ENCODE data around the gene NFIA. TPM values are rescaled to one million over a fixed set of nuclear protein-coding genes. Genes with fewer than 3 reads are reported as not detected.

The NFIA gene
- total RNA-seq, 2 experiments from 2014 or later = 4.2 to 5.7 TPM

GRCh38 chr1:61237659-61238358 lies 155.4 kb downstream of the NFIA start:
- DNase-seq (no peak), ATAC-seq (ENCODE audit: low read depth) (no peak)
- peaks cover 2% of the 10 kb centered on the region for H3K9me3 Mint-ChIP-seq
- no peak overlapping the region for H3K4me3 Mint-ChIP-seq
- no peaks in the 10 kb centered on the region for H3K36me3 Mint-ChIP-seq
- H3K27ac Mint-ChIP-seq = no peak overlapping the region
- peaks cover 2% of the 10 kb centered on the region for H3K4me1 Mint-ChIP-seq
- POLR2A ChIA-PET = no interaction called here
- H3K27me3 Mint-ChIP-seq = peaks cover 2% of the 10 kb centered on the region

GRCh38 chr1:61238359-61238665 lies 156.0 kb downstream of the NFIA start:
- Mint-ChIP-seq H3K9me3 (peaks cover 2% of the 10 kb centered on the region), H3K27ac (no peak overlapping the region), H3K36me3 (no peaks in the 10 kb centered on the region), H3K4me3 (no peak overlapping the region), H3K27me3 (peaks cover 2% of the 10 kb centered on the region), H3K4me1 (peaks cover 2% of the 10 kb centered on the region)
- POLR2A ChIA-PET = no interaction called here
- no peak for DNase-seq
- no peak for ATAC-seq (ENCODE audit: low read depth)

DNA sequence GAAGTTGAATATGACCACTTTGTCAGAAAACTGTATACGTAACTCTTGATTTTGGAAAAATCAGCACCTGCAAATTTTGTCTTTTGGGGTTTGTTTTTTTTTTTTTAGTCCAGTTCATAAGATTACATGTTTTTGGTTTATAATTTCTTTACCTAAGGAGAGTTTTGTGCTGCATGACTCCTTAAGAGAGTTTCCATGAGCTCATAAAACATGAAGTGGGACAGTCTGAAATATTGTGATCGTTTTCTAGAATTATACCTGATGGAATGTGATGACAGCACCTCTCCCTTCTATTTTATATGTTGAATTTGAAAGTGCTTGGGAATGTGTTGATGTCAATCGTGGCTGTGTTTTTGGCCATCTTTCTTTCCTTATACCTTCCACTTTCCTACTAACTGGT lies 158.5 kb downstream of the NFIA start:
- no peaks in the 10 kb centered on the region for H3K27me3 Mint-ChIP-seq
- no peaks in the 10 kb centered on the region for H3K36me3 Mint-ChIP-seq
- no peak overlapping the region for H3K27ac Mint-ChIP-seq
- POLR2A ChIA-PET = no interaction called here
- ATAC-seq (ENCODE audit: low read depth) (no peak), DNase-seq (no peak)
- H3K9me3 Mint-ChIP-seq = no peaks in the 10 kb centered on the region
- H3K4me3 Mint-ChIP-seq = no peak overlapping the region
- H3K4me1 Mint-ChIP-seq = peaks cover 1% of the 10 kb centered on the region

DNA sequence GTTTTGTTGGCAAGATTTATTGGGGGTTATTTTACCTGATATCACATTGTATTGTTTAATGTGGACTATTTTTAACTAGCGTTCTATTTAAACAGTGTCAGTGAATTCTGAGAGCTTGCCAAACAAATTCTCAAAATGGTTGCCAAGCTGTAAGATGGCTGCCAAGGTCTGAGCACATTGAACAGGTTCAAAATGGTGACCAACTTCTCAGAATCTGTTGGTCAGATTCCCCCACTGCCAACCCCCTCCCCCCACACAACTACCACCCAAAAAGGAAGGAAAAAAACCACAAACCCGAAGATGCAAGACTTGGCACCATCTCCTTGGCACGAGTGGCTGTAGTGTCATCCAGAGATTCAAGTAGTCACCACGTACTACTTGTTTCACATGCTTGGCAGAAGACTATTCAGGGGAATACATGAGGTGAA lies 159.1 kb downstream of the NFIA start:
- Mint-ChIP-seq H3K27ac (no peak overlapping the region), H3K9me3 (no peaks in the 10 kb centered on the region), H3K27me3 (no peaks in the 10 kb centered on the region), H3K4me3 (no peak overlapping the region), H3K4me1 (peaks cover 1% of the 10 kb centered on the region), H3K36me3 (no peaks in the 10 kb centered on the region)
- ATAC-seq (ENCODE audit: low read depth) (no peak), DNase-seq (no peak)
- POLR2A ChIA-PET = no interaction called here

- Mint-ChIP-seq H3K36me3 (no peaks in the 10 kb centered on the region), H3K9me3 (no peaks in the 10 kb centered on the region), H3K4me3 (no peak overlapping the region), H3K27me3 (no peaks in the 10 kb centered on the region), H3K4me1 (peaks cover 1% of the 10 kb centered on the region), H3K27ac (no peak overlapping the region)
- no peak for ATAC-seq (ENCODE audit: low read depth)
- POLR2A ChIA-PET = no interaction called here
- no peak for DNase-seq
Measured at GRCh38 chr1:61241973-61242381, 159.6 kb downstream of the NFIA start.

DNA sequence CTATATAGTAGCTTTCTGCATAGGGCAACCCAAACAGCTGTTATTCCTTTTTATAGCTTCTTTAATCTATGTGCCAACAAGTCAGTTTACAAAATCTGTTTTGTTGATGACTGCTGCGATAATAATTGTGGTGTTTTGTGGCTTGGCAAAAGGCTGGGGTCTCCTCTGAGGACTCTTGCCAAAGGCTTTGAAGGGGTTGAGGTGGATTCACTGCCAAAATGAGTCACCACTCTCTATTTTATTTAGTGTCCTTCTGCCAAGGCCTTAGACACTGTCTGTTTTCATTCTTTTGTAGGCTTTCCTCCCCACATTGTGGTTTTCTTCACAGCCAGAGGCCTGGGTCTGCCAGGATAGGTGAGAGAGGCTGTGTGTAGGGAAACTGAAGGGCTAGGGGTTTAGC lies 161.8 kb downstream of the NFIA start:
- H3K4me1 Mint-ChIP-seq = peaks cover 1% of the 10 kb centered on the region
- DNase-seq = no peak
- H3K27me3 Mint-ChIP-seq = no peaks in the 10 kb centered on the region
- ATAC-seq (ENCODE audit: low read depth) = no peak
- H3K4me3 Mint-ChIP-seq = no peak overlapping the region
- POLR2A ChIA-PET = no interaction called here
- no peaks in the 10 kb centered on the region for H3K36me3 Mint-ChIP-seq
- no peaks in the 10 kb centered on the region for H3K9me3 Mint-ChIP-seq
- H3K27ac Mint-ChIP-seq = no peak overlapping the region

DNA sequence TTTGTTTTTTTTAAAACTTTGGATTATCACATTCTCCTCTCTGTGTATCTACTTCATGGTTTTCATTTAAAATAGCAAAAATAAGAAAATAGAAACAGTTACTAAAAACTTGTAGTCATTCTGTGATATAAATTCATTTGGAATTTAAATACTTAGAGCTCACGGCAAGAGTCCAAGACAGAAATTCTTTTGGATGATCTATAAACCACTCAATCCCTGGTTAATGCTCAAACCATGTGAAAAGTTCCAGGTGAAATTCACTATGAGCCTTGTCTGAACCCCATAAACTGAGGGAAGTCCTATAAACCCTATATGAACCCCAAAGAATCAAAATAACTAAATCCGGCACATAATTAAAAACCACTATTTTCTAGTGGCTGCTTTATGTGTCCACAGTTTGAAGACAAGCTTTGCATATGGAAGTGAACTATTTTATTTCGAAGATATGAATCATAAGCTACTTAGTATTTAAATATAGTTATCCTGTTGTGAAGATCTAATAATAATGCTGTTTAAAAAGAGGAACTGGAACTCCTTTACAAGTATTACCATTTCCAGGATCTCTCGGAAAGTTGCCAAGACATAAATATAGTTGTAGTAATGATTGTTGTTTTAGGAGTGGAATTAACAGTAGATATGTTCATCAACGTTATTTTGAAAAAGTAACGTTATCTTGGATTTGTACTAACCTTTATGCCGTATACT lies 163.5 kb downstream of the NFIA start:
- H3K27ac Mint-ChIP-seq = no peak overlapping the region
- peaks cover 1% of the 10 kb centered on the region for H3K4me1 Mint-ChIP-seq
- H3K4me3 Mint-ChIP-seq = no peak overlapping the region
- ATAC-seq (ENCODE audit: low read depth) (no peak), DNase-seq (no peak)
- H3K36me3 Mint-ChIP-seq = no peaks in the 10 kb centered on the region
- no peaks in the 10 kb centered on the region for H3K9me3 Mint-ChIP-seq
- POLR2A ChIA-PET = no interaction called here
- H3K27me3 Mint-ChIP-seq = peaks cover 3% of the 10 kb centered on the region

- Mint-ChIP-seq H3K4me1 (peaks cover 1% of the 10 kb centered on the region), H3K9me3 (no peaks in the 10 kb centered on the region), H3K27ac (no peak overlapping the region), H3K27me3 (peaks cover 3% of the 10 kb centered on the region), H3K4me3 (no peak overlapping the region), H3K36me3 (no peaks in the 10 kb centered on the region)
- POLR2A ChIA-PET = no interaction called here
- ATAC-seq (ENCODE audit: low read depth) (no peak), DNase-seq (no peak)
Measured at GRCh38 chr1:61247051-61247825, 164.9 kb downstream of the NFIA start.

- POLR2A ChIA-PET = no interaction called here
- H3K4me1 Mint-ChIP-seq = peaks cover 1% of the 10 kb centered on the region
- no peak overlapping the region for H3K4me3 Mint-ChIP-seq
- no peaks in the 10 kb centered on the region for H3K9me3 Mint-ChIP-seq
- H3K36me3 Mint-ChIP-seq = no peaks in the 10 kb centered on the region
- no peak for ATAC-seq (ENCODE audit: low read depth)
- no peak overlapping the region for H3K27ac Mint-ChIP-seq
- DNase-seq = no peak
- H3K27me3 Mint-ChIP-seq = peaks cover 3% of the 10 kb centered on the region
Measured at GRCh38 chr1:61247881-61248752, 165.8 kb downstream of the NFIA start.

DNA sequence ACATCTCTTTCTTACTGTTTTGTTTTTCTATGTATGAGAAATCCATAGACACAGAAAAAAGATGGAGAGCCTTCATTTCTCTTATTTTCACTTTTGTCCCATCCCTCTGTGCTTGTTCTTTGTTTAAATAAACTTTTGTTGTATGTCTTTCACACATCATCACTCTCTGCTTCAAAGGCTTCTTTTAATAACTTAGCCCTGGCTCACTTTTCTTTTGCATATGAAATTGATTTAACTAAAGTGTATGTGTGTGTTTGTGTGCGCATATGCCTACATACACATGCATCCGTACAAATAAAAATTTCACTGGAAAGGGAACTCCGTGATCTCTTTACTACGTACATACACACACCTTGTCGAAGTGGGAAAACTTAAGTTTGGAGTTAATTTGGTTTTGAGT lies 168.6 kb downstream of the NFIA start:
- H3K4me1 Mint-ChIP-seq = peaks cover 12% of the 10 kb centered on the region
- POLR2A ChIA-PET = no interaction called here
- peaks cover 3% of the 10 kb centered on the region for H3K27me3 Mint-ChIP-seq
- no peak overlapping the region for H3K4me3 Mint-ChIP-seq
- H3K27ac Mint-ChIP-seq = no peak overlapping the region
- no peak for ATAC-seq (ENCODE audit: low read depth)
- H3K9me3 Mint-ChIP-seq = no peaks in the 10 kb centered on the region
- DNase-seq = no peak
- H3K36me3 Mint-ChIP-seq = no peaks in the 10 kb centered on the region

GRCh38 chr1:61253059-61253735 lies 170.8 kb downstream of the NFIA start:
- POLR2A ChIA-PET = no interaction called here

GRCh38 chr1:61253912-61254633 lies 171.7 kb downstream of the NFIA start:
- POLR2A ChIA-PET = no interaction called here
- no peak for ATAC-seq (ENCODE audit: low read depth)

More at GRCh38 chr1:61253059-61253735, 170.8 kb downstream of the NFIA start:
- Mint-ChIP-seq H3K27ac (no peak overlapping the region), H3K9me3 (no peaks in the 10 kb centered on the region), H3K4me3 (no peak overlapping the region), H3K27me3 (peaks cover 3% of the 10 kb centered on the region), H3K36me3 (no peaks in the 10 kb centered on the region), H3K4me1 (peaks cover 12% of the 10 kb centered on the region)
- DNase-seq = no peak
- no peak for ATAC-seq (ENCODE audit: low read depth)

More at GRCh38 chr1:61253912-61254633, 171.7 kb downstream of the NFIA start:
- H3K9me3 Mint-ChIP-seq = no peaks in the 10 kb centered on the region
- no peak for DNase-seq
- no peaks in the 10 kb centered on the region for H3K36me3 Mint-ChIP-seq
- no peak overlapping the region for H3K4me3 Mint-ChIP-seq
- H3K27ac Mint-ChIP-seq = no peak overlapping the region
- H3K27me3 Mint-ChIP-seq = peaks cover 3% of the 10 kb centered on the region
- H3K4me1 Mint-ChIP-seq = peaks cover 12% of the 10 kb centered on the region
